Measurements from ENCODE around the gene CTRB2. TPM values are rescaled to one million over a fixed set of nuclear protein-coding genes. Genes with fewer than 3 reads are reported as not detected.

CTRB2 gene
- total RNA-seq, 1 donor from 2014 or later = not detected

DNA sequence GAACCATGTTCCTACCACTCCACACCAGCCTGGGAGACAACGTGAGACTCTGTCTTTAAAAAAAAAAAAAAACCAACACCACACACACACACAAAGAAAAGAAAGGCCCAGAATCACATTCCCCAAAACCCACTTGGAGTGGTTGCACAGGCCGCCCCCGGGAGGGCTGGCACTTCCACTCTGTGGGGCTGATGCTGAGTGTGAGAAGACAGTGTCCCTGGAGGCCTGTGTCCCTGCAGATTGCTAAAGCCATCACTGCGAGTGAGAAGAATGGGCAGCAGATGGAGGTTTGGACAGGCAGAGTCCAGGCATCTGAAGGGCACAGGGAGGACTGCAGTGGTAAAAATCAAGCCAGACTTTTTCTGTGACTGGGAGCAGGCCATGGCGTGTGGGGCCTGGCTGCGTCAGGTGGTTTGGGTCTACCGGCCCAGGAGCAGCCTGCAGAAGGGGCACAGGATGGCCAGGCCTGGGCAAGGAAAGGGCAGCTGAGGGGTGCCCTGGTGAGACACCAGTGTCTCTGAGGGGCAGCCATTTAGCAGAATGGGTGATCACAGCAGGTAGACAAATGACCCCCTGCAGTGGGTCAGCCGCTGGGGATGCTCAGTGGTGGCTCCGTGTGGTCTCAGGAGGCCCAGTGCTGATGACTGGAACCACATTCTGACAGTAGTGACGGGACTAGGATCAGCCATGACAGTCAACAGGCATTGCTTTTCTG, 13.1 kb downstream of the CTRB2 start:
- no peak for DNase-seq (ENCODE audit: low spot score in 2 of 2, unreplicated experiment in 2 of 2)
- peaks cover 5% of the 10 kb centered on the region for H3K27me3 Mint-ChIP-seq (ENCODE audit: low read depth)
- no peaks in the 10 kb centered on the region for H3K9me3 Mint-ChIP-seq
- H3K4me1 Mint-ChIP-seq = peaks cover 5% of the 10 kb centered on the region
- H3K36me3 Mint-ChIP-seq = no peaks in the 10 kb centered on the region
- H3K27ac Mint-ChIP-seq = no peak overlapping the region
- TF ChIP-seq, protein P1, sequence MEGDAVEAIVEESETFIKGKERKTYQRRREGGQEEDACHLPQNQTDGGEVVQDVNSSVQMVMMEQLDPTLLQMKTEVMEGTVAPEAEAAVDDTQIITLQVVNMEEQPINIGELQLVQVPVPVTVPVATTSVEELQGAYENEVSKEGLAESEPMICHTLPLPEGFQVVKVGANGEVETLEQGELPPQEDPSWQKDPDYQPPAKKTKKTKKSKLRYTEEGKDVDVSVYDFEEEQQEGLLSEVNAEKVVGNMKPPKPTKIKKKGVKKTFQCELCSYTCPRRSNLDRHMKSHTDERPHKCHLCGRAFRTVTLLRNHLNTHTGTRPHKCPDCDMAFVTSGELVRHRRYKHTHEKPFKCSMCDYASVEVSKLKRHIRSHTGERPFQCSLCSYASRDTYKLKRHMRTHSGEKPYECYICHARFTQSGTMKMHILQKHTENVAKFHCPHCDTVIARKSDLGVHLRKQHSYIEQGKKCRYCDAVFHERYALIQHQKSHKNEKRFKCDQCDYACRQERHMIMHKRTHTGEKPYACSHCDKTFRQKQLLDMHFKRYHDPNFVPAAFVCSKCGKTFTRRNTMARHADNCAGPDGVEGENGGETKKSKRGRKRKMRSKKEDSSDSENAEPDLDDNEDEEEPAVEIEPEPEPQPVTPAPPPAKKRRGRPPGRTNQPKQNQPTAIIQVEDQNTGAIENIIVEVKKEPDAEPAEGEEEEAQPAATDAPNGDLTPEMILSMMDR (IDR thresholded peaks at IDR 0.05; ENCODE audit: unreplicated experiment) = no peak
- H3K4me3 Mint-ChIP-seq = no peak overlapping the region

DNA sequence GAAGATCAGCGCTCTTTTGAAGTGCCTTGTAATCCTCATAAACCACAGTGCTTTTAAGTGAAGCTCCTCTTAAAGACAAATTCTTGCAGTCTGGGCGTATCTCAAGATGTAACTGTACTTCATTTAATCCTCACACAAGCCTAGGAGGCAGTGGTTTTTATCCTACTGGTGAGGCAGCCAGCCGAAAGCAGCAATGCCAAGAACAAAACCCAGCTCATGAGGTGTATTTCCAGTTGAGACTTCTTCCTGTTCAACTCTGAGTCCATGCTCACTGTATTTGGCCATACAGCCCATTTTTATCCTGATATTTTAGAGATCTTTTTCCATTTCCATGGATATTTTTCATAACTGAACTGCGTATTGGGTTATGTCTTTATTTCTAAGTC, 13.7 kb downstream of the CTRB2 start:
- Mint-ChIP-seq H3K9me3 (no peaks in the 10 kb centered on the region), H3K4me1 (peaks cover 3% of the 10 kb centered on the region), H3K27me3 (ENCODE audit: low read depth) (peaks cover 5% of the 10 kb centered on the region), H3K4me3 (no peak overlapping the region), H3K27ac (no peak overlapping the region), H3K36me3 (no peaks in the 10 kb centered on the region)
- TF ChIP-seq, protein P1 (IDR thresholded peaks at IDR 0.05; ENCODE audit: unreplicated experiment) = no peak
- DNase-seq (ENCODE audit: low spot score in 2 of 2, unreplicated experiment in 2 of 2) = no peak

DNA sequence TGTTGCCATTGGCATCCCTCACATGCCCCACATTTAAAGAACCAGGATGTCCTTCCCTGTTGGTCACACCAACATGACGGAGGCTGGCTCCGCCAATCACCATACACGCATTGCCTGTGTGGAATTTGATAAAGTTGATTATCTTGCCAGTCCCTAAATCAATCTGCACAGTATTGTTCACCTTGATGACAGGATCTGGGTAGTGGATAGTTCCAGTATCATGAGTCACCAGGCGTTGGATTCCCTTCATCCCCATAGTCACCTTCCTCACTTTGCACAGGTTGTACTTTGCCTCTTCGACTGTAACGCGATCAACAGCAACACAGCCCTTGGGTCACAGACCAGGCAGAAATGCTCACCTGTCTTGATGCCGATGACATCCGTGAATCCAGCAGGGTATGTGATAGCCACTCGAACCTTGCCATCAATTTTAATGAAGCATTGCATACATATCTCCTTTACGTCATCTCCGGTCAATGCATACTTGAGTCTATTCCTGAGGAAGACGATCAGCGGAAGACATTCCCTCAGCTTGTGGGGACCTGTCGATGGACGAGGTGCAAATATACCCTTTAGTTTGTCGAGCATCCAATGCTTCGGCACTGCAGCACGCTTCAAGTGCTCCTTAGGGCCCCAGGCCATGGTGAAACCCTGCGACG, 14.2 kb downstream of the CTRB2 start:
- peaks cover 3% of the 10 kb centered on the region for H3K27me3 Mint-ChIP-seq (ENCODE audit: low read depth)
- DNase-seq (ENCODE audit: low spot score in 2 of 2, unreplicated experiment in 2 of 2) = no peak

DNA sequence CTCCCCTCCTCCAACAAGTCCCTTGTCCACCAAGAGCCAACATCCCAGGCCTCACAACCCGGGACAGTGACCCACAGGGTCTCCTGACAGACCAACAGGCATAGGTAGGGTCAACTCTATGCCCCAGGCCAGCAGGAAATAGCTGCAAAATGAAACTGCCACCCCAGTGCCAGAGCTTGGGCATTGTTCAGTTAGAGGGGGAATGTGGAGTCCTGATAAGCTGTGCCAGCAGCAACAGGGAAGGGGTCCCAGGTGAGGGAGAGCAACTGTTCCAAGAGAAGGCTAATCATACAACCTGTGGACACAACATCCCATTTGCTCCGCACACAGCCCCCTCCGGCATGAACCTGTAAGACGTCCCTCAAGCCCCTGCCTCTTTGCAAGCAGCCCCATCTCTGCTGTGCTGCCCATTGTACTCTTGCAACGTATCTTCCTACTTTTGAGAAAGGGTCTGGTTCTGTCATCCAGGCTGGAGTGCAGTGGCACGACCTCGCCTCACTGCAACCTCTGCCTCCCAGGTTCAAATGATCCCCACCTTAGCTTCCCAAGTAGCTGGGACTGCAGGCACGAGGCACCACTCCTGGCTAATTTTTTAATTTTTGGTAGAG, 17.2 kb downstream of the CTRB2 start:
- Mint-ChIP-seq H3K4me3 (no peak overlapping the region), H3K4me1 (no peaks in the 10 kb centered on the region), H3K9me3 (peaks cover 21% of the 10 kb centered on the region), H3K27ac (no peak overlapping the region), H3K36me3 (peaks cover 2% of the 10 kb centered on the region), H3K27me3 (ENCODE audit: low read depth) (no peaks in the 10 kb centered on the region)
- no peak for DNase-seq (ENCODE audit: low spot score in 2 of 2, unreplicated experiment in 2 of 2)
- TF ChIP-seq, protein P1 (IDR thresholded peaks at IDR 0.05; ENCODE audit: unreplicated experiment) = no peak

More for the DNA sequence above, 14.2 kb downstream of the CTRB2 start:
- H3K4me3 Mint-ChIP-seq = no peak overlapping the region
- no peaks in the 10 kb centered on the region for H3K36me3 Mint-ChIP-seq
- no peaks in the 10 kb centered on the region for H3K4me1 Mint-ChIP-seq
- TF ChIP-seq, protein P1 (IDR thresholded peaks at IDR 0.05; ENCODE audit: unreplicated experiment) = no peak
- H3K27ac Mint-ChIP-seq = no peak overlapping the region
- peaks cover under 1% of the 10 kb centered on the region for H3K9me3 Mint-ChIP-seq

DNA sequence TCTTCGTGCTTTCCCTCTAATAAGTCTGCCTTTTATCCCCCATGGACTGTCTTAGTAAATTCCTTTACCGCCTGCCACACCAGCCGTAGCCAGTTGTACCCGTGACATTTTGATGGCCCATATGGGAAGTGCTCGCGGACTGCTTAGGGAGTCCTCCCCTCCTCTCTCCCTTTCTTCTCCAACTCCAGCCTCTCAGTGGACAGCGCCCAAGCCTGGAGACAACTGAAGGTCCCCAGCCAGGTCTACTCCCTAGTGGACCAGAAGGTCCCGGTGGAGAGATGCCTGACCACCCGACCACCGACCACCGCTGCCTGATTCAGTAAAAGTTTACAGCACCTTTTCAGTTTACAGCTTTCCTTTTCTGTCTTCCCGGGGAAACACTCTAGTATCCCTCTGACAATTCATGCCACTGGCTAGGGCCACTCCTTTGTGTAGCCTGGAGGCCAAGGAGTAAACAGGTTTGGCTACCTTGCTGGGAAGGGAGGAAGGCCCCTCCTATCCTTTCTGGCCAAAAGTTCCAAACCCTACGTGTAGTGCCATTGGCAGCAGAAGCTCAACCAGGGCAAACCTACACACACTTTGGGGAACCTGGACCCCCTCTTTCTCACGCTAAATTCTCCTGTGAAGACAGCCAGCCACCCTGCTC, 18.0 kb downstream of the CTRB2 start:
- no peak for DNase-seq (ENCODE audit: low spot score in 2 of 2, unreplicated experiment in 2 of 2)
- Mint-ChIP-seq H3K9me3 (peaks cover 23% of the 10 kb centered on the region), H3K27ac (no peak overlapping the region), H3K4me1 (no peaks in the 10 kb centered on the region), H3K4me3 (no peak overlapping the region), H3K36me3 (peaks cover 2% of the 10 kb centered on the region), H3K27me3 (ENCODE audit: low read depth) (no peaks in the 10 kb centered on the region)
- TF ChIP-seq, protein P1 (IDR thresholded peaks at IDR 0.05; ENCODE audit: unreplicated experiment) = no peak

Data from mesothelial cell of epicardium (in vitro differentiated cells).